Measurements from ENCODE around the gene ZNF780A.

ZNF780A gene

GRCh38 chr19:40059624-40060023 lies 31.1 kb downstream of the ZNF780A start (continued):
- TF ChIP-seq ZNF518A (tag by site-specific recombination; conservative IDR thresholded peaks at IDR 0.05; ENCODE audit: low read depth) (peak; percentile 22; the same call in 1 of the 2 replicates), ZNF626 (tag by site-specific recombination; IDR thresholded peaks at IDR 0.05) (no peak), ZNF558 (tag by site-specific recombination; IDR thresholded peaks at IDR 0.05) (peak; percentile 54; the same call in 1 of the 2 replicates), ZNF707 (tag by site-specific recombination; IDR thresholded peaks at IDR 0.05) (no peak), KLF8 (tag by site-specific recombination; IDR thresholded peaks at IDR 0.05) (0 out of 2 replicates have a peak, but pooled peaks have one; percentile 11), ZBTB21 (tag by site-specific recombination; IDR thresholded peaks at IDR 0.05) (no peak), ZNF701 (tag by site-specific recombination; IDR thresholded peaks at IDR 0.05) (no peak), ZNF248 (tag by site-specific recombination; IDR thresholded peaks at IDR 0.05) (peak; percentile 43; the same call in 1 of the 2 replicates), TRIM28 (IDR thresholded peaks at IDR 0.05; ENCODE audit: borderline replicate concordance, low read length) (no peak), ZNF529 (tag by site-specific recombination; IDR thresholded peaks at IDR 0.05; ENCODE audit: insufficient replicate concordance) (no peak), BCL11A (tag by site-specific recombination; IDR thresholded peaks at IDR 0.05; ENCODE audit: low read depth) (no peak), ZNF280D (tag by site-specific recombination; IDR thresholded peaks at IDR 0.05) (peak; percentile 95; the same call in 1 of the 2 replicates), ZEB2 (tag by site-specific recombination; IDR thresholded peaks at IDR 0.05) (no peak), ELK4 (IDR thresholded peaks at IDR 0.05; ENCODE audit: borderline replicate concordance, low read depth, low read length) (no peak), ZNF560 (tag by site-specific recombination; IDR thresholded peaks at IDR 0.05; ENCODE audit: borderline replicate concordance) (no peak), ZNF830 (tag by site-specific recombination; IDR thresholded peaks at IDR 0.05; ENCODE audit: low read depth) (no peak), ZNF324 (tag by site-specific recombination; IDR thresholded peaks at IDR 0.05) (no peak), ZNF704 (tag by site-specific recombination; IDR thresholded peaks at IDR 0.05) (no peak), ZNF19 (tag by site-specific recombination; IDR thresholded peaks at IDR 0.05; ENCODE audit: low read depth) (no peak), ZNF221 (tag by site-specific recombination; IDR thresholded peaks at IDR 0.05; ENCODE audit: borderline replicate concordance) (no peak)

Data from HEK293 (cell line).